Measurements from ENCODE around the gene LAMA2.

- TF ChIP-seq ZNF557 (CRISPR knock-in tag; IDR thresholded peaks at IDR 0.05): no peak
- TF ChIP-seq JUN (CRISPR knock-in tag; IDR thresholded peaks at IDR 0.05): no peak
- TF ChIP-seq EHMT2 (IDR thresholded peaks at IDR 0.05; ENCODE audit: borderline replicate concordance, low read depth, low read length): no peak
- no peak for TF ChIP-seq ZNF292 (CRISPR knock-in tag; IDR thresholded peaks at IDR 0.05; ENCODE audit: borderline replicate concordance, low read depth)
- TF ChIP-seq E2F5 (CRISPR knock-in tag; conservative IDR thresholded peaks at IDR 0.05): no peak
- no peak for TF ChIP-seq CTCF (CRISPR knock-in tag; IDR thresholded peaks at IDR 0.05)
- no peak for TF ChIP-seq HDAC2 (CRISPR knock-in tag; IDR thresholded peaks at IDR 0.05)
- no peak for TF ChIP-seq BRCA1 (CRISPR knock-in tag; IDR thresholded peaks at IDR 0.05)
- TF ChIP-seq CHD2 (IDR thresholded peaks at IDR 0.05; ENCODE audit: low read depth, low read length): no peak
- TF ChIP-seq PHF21A (CRISPR knock-in tag; IDR thresholded peaks at IDR 0.05): no peak
- TF ChIP-seq SRF (IDR thresholded peaks at IDR 0.05; ENCODE audit: low read depth, low read length): no peak
- no peak for TF ChIP-seq ZNF670 (CRISPR knock-in tag; IDR thresholded peaks at IDR 0.05; ENCODE audit: borderline replicate concordance)
- TF ChIP-seq MYC (CRISPR knock-in tag; IDR thresholded peaks at IDR 0.05; ENCODE audit: borderline replicate concordance): no peak
- no peak for TF ChIP-seq ZNF343 (CRISPR knock-in tag; IDR thresholded peaks at IDR 0.05)
These were observed 448.7 kb downstream of the LAMA2 start for GRCh38 chr6:129331450-129332138.

Data from HepG2 (cell line).